Smooth muscle cell (in vitro differentiated cells): ENCODE measurements around the gene DUSP1. TPM values are rescaled to one million over a fixed set of nuclear protein-coding genes. Genes with fewer than 3 reads are reported as not detected.

Source experiments
- DNase-seq: peaks from one replicate; lab custom pipeline; 2025; ENCODE audit not compliant: unreplicated experiment; lab: John Stamatoyannopoulos, UW
- H2AFZ ChIP-seq: fragments of 200-600 bp; sonication (generic); 2 replicates; pipeline ENCODE4 v1.6.0; 2016; ENCODE audit warnings: antibody characterized with exemption, low read depth, mild to moderate bottlenecking
- H3F3A ChIP-seq: fragments of 200-600 bp; sonication (generic); 2 replicates; pipeline ENCODE4 v1.6.0; 2017; ENCODE audit warnings: antibody characterized with exemption, low read depth
- H3K27ac ChIP-seq: fragments of 200-600 bp; sonication (generic); 2 replicates; pipeline ENCODE4 v1.5.1; 2016; ENCODE audit warnings: low read depth, mild to moderate bottlenecking
- H3K27me3 ChIP-seq: fragments of 200-600 bp; sonication (generic); 2 replicates; pipeline ENCODE4 v1.6.1; 2016; ENCODE audit warnings: low read depth, mild to moderate bottlenecking
- H3K36me3 ChIP-seq: fragments of 200-600 bp; sonication (generic); 2 replicates; pipeline ENCODE4 v1.5.1; 2016; ENCODE audit warnings: low read depth
- H3K4me1 ChIP-seq: fragments of 200-600 bp; sonication (generic); 2 replicates; pipeline ENCODE4 v1.5.1; 2016; ENCODE audit warnings: low read depth
- H3K4me2 ChIP-seq: fragments of 200-600 bp; sonication (generic); 2 replicates; pipeline ENCODE4 v1.6.0; 2016; ENCODE audit warnings: mild to moderate bottlenecking
- H3K4me3 ChIP-seq: fragments of 200-600 bp; sonication (generic); 2 replicates; pipeline ENCODE4 v1.5.1; 2016; ENCODE audit warnings: mild to moderate bottlenecking
- H3K79me2 ChIP-seq: fragments of 200-600 bp; sonication (generic); 2 replicates; pipeline ENCODE4 v1.6.0; 2016; ENCODE audit warnings: low read depth, mild to moderate bottlenecking
- H3K9ac ChIP-seq: fragments of 200-600 bp; sonication (generic); 2 replicates; pipeline ENCODE4 v1.6.0; 2016; ENCODE audit warnings: low read depth
- H3K9me3 ChIP-seq: fragments of 200-600 bp; sonication (generic); replicated peaks from 2 replicates; pipeline ENCODE4 v1.5.1; 2016; ENCODE audit warnings: low read depth
- H4K20me1 ChIP-seq: fragments of 200-600 bp; sonication (generic); 2 replicates; pipeline ENCODE4 v1.6.0; 2016; ENCODE audit warnings: low read depth
- WGBS: methylation state at CpG from one replicate; pipeline ENCODE4 v1.1.7; 2016; ENCODE audit warnings: low lambda C conversion rate; 5-methylcytosine and 5-hydroxymethylcytosine counted together
- polyA plus RNA-seq: library from polyadenylated mRNA; unstranded; fragments of >200 nt; fragmentation: Nextera tagmentation; extraction: Ambion mirVana; gene quantifications from 2 replicates; pipeline ENCODE4 v1.2.1, GENCODE V29; 2016
- total RNA-seq: library from RNA; depleted of rRNA; stranded (reverse); fragments of >200 nt; gene quantifications from 2 replicates; pipeline ENCODE4 v1.2.3, GENCODE V29; 2014
- TF ChIP-seq, protein P1 (sequence below): fragments of 200-600 bp; sonication (generic); IDR thresholded peaks from 2 replicates; pipeline ENCODE4 v1.5.1; 2017; ENCODE audit warnings: borderline replicate concordance, mild to moderate bottlenecking, antibody characterized with exemption; ENCODE audit not compliant: insufficient read depth, poor library complexity, severe bottlenecking

Gene DUSP1, protein sequence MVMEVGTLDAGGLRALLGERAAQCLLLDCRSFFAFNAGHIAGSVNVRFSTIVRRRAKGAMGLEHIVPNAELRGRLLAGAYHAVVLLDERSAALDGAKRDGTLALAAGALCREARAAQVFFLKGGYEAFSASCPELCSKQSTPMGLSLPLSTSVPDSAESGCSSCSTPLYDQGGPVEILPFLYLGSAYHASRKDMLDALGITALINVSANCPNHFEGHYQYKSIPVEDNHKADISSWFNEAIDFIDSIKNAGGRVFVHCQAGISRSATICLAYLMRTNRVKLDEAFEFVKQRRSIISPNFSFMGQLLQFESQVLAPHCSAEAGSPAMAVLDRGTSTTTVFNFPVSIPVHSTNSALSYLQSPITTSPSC
- 751 and 817 TPM in 2 replicates for total RNA-seq
- 656 and 995 TPM in 2 replicates for polyA plus RNA-seq

DNA sequence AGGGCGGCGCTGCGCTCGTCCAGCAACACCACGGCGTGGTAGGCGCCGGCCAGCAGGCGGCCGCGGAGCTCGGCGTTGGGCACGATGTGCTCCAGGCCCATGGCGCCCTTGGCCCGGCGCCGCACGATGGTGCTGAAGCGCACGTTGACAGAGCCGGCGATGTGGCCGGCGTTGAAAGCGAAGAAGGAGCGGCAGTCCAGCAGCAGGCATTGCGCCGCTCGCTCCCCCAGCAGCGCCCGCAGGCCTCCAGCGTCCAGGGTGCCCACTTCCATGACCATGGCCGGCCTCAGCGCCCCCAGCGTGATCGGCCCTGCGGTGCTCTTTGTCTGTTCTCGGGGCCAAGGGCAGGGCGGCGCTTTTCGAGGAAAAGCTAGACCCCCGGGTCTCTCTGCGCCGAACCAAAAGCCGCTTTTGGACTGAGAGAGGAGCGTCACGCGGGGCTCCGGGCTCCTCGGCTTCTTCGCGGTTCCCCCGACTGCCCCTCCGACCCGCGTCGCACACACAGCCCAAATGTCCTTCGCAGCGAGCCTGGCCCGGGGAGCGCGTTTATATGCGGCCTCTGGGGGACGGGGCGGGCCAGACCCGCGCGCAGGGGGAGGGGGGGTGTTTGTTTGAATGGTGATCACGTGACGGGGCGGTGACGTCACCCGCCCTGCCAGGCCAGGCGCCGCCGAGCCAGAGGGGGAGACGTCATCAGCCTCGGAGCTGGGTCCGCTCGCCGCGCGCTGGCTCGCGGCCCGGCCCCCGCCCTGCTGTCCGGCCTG lies at the start of gene DUSP1:
Gene DUSP1, minus strand, starts transcription at position 521 of the 764 bp plus-strand sequence. Its CDS starts 243 bp downstream, at position 278.
- Histone ChIP-seq H3K79me2 (peaks cover 30% of the 10 kb centered on the region), H3K4me3 (peak within 1 kb of the TSS; percentile 76), H3K4me2 (peak within 1 kb of the TSS; percentile 97), H3K36me3 (no peaks in the 10 kb centered on the region), H4K20me1 (peaks cover 36% of the 10 kb centered on the region), H3F3A (peaks cover 32% of the 10 kb centered on the region), H3K27ac (peak within 1 kb of the TSS; percentile 99), H3K27me3 (no peaks in the 10 kb centered on the region), H3K9me3 (no peaks in the 10 kb centered on the region), H3K4me1 (peaks cover 13% of the 10 kb centered on the region), H3K9ac (peak within 1 kb of the TSS; percentile 99), H2AFZ (no peak within 1 kb of the TSS)
- TF ChIP-seq, protein P1, sequence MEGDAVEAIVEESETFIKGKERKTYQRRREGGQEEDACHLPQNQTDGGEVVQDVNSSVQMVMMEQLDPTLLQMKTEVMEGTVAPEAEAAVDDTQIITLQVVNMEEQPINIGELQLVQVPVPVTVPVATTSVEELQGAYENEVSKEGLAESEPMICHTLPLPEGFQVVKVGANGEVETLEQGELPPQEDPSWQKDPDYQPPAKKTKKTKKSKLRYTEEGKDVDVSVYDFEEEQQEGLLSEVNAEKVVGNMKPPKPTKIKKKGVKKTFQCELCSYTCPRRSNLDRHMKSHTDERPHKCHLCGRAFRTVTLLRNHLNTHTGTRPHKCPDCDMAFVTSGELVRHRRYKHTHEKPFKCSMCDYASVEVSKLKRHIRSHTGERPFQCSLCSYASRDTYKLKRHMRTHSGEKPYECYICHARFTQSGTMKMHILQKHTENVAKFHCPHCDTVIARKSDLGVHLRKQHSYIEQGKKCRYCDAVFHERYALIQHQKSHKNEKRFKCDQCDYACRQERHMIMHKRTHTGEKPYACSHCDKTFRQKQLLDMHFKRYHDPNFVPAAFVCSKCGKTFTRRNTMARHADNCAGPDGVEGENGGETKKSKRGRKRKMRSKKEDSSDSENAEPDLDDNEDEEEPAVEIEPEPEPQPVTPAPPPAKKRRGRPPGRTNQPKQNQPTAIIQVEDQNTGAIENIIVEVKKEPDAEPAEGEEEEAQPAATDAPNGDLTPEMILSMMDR = peak; percentile 24
- peak; percentile 99 for DNase-seq
- 2% methylated on average over 69 of the region's 89 CpGs for WGBS

DNA sequence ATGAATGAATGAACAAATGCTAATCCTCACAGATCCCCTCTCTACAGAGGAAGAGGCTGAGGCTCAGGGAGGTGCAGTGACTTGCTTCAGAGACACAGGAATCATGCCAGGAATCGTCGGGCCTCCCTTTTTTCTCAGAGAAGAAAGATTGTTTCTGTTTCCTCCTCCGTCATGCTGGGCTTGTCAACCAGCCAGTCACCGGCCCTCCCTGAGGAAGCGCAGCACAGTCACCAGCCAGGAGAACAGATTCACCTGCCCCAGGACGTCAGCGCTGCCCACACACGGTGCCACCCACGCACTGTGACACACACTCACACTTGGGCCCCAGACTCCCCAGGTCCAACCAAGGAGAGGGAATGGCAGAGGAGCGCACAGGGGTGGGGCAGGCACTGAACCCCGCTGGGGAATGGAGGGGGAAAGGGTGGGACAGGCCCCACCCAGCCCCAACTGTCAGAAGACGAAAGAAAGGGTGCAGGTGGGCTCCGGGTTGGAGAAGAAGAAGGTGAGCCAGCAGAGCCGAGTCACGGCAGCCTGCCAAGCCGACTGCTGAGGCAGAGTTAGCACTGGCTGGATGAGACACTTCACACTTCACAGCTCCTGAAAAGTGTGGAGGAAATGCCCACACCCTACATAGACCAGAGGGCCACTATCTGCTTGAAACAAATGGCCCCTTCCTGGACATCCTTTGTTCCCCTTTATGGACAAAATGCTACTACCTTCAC lies 49.2 kb upstream of the DUSP1 start:
- WGBS = 77% methylated on average over 16 of the region's 16 CpGs
- H2AFZ ChIP-seq = no peak overlapping the region
- peaks cover 4% of the 10 kb centered on the region for H3F3A ChIP-seq
- no peak for DNase-seq
- no peaks in the 10 kb centered on the region for H3K36me3 ChIP-seq
- H3K9me3 ChIP-seq = no peaks in the 10 kb centered on the region
- H3K9ac ChIP-seq = no peak overlapping the region
- H3K4me2 ChIP-seq = no peak overlapping the region
- TF ChIP-seq, protein P1 = no peak
- H3K27me3 ChIP-seq = no peaks in the 10 kb centered on the region
- no peaks in the 10 kb centered on the region for H4K20me1 ChIP-seq
- no peak overlapping the region for H3K27ac ChIP-seq
- no peaks in the 10 kb centered on the region for H3K79me2 ChIP-seq
- no peak overlapping the region for H3K4me3 ChIP-seq
- no peaks in the 10 kb centered on the region for H3K4me1 ChIP-seq

DNA sequence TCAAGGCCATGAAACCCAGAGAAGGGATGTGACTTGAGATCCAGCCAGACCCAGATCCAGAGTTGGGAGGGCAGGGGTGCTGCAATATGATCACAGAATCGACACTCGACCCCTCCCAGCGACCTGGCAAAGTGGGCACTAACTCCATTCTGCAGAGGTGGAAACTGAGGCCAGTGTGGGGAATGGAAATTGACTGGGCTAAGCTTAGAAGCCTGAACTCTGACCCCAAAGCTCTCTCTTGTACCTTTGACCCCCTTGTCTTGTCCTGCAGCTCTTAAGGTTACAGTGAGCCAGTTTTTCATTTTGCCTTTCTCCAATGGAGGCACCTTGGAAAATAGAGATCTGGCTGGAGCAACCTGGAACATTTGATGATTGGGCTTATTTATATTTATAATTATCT lies 48.6 kb upstream of the DUSP1 start:
- DNase-seq = no peak
- Histone ChIP-seq H3F3A (peaks cover 4% of the 10 kb centered on the region), H3K4me3 (no peak overlapping the region), H3K9ac (no peak overlapping the region), H3K79me2 (no peaks in the 10 kb centered on the region), H3K4me2 (no peak overlapping the region), H3K36me3 (no peaks in the 10 kb centered on the region), H2AFZ (no peak overlapping the region), H3K4me1 (no peaks in the 10 kb centered on the region), H3K27ac (peak overlapping the region; percentile 23), H3K27me3 (no peaks in the 10 kb centered on the region), H3K9me3 (no peaks in the 10 kb centered on the region), H4K20me1 (no peaks in the 10 kb centered on the region)
- TF ChIP-seq, protein P1 = no peak
- WGBS = 87% methylated on average over 3 of the region's 3 CpGs
